Measurements from ENCODE around the gene SRSF3.
"Not testable (repeated sequence)": the region's sequence is repeated elsewhere in the genome, so short reads cannot be mapped to it uniquely, and the experiment has no call there.

Gene SRSF3

GRCh38 chr6:36594029-36594815 lies at the start of gene SRSF3:
TSS of gene SRSF3 (plus strand) at chr6:36594362. CDS start at chr6:36596763, 2,401 bp downstream.
- DNase-seq (ENCODE audit: low read depth, low spot score), result peak; percentile 99

GRCh38 chr6:36545767-36546307 lies 48.3 kb upstream of the SRSF3 start:
- no peak for DNase-seq (ENCODE audit: low read depth, low spot score)

GRCh38 chr6:36546308-36546919 lies 47.7 kb upstream of the SRSF3 start:
- DNase-seq (ENCODE audit: low read depth, low spot score), result peak; percentile 35

GRCh38 chr6:36546920-36547645 lies 47.1 kb upstream of the SRSF3 start, which contains the start of gene STK38:
TSS of gene STK38 (minus strand) at chr6:36547479. CDS start at chr6:36540202, 7,277 bp downstream.
- peak; percentile 94 for DNase-seq (ENCODE audit: low read depth, low spot score)

GRCh38 chr6:36547646-36548400 lies 46.3 kb upstream of the SRSF3 start:
- peak; percentile 15 for DNase-seq (ENCODE audit: low read depth, low spot score)

GRCh38 chr6:36548401-36548743 lies 45.8 kb upstream of the SRSF3 start:
- DNase-seq (ENCODE audit: low read depth, low spot score), result no peak

GRCh38 chr6:36550473-36551000 lies 43.6 kb upstream of the SRSF3 start:
- no peak for DNase-seq (ENCODE audit: low read depth, low spot score)

- DNase-seq (ENCODE audit: low read depth, low spot score), result no peak
Measured at GRCh38 chr6:36555750-36556252, 38.4 kb upstream of the SRSF3 start.

GRCh38 chr6:36556281-36556680 lies 37.9 kb upstream of the SRSF3 start:
- no peak for DNase-seq (ENCODE audit: low read depth, low spot score)

- no peak for DNase-seq (ENCODE audit: low read depth, low spot score)
Measured at GRCh38 chr6:36559011-36559793, 35.0 kb upstream of the SRSF3 start.

GRCh38 chr6:36560822-36561221 lies 33.3 kb upstream of the SRSF3 start:
- DNase-seq (ENCODE audit: low read depth, low spot score), result no peak

GRCh38 chr6:36563237-36563927 lies 30.8 kb upstream of the SRSF3 start:
- no peak for DNase-seq (ENCODE audit: low read depth, low spot score)

GRCh38 chr6:36563928-36564284 lies 30.3 kb upstream of the SRSF3 start:
- no peak for DNase-seq (ENCODE audit: low read depth, low spot score)

GRCh38 chr6:36566418-36566905 lies 27.7 kb upstream of the SRSF3 start:
- no peak for DNase-seq (ENCODE audit: low read depth, low spot score)

GRCh38 chr6:36570264-36570663 lies 23.9 kb upstream of the SRSF3 start:
- no peak for DNase-seq (ENCODE audit: low read depth, low spot score)

- no peak for DNase-seq (ENCODE audit: low read depth, low spot score)
Measured at GRCh38 chr6:36571122-36572043, 22.8 kb upstream of the SRSF3 start.

- DNase-seq (ENCODE audit: low read depth, low spot score), result not testable (repeated sequence)
Measured at GRCh38 chr6:36572353-36573311, 21.5 kb upstream of the SRSF3 start.

All from ELF-1 (cell line).